ENCODE results near the gene PRXL2C. TPM values are rescaled to one million over a fixed set of nuclear protein-coding genes. Genes with fewer than 3 reads are reported as not detected.

PRXL2C gene
- total and polyA plus RNA-seq, 7 experiments from 2014 or later: 3.4 to 20.9 (median 5.1) TPM

DNA sequence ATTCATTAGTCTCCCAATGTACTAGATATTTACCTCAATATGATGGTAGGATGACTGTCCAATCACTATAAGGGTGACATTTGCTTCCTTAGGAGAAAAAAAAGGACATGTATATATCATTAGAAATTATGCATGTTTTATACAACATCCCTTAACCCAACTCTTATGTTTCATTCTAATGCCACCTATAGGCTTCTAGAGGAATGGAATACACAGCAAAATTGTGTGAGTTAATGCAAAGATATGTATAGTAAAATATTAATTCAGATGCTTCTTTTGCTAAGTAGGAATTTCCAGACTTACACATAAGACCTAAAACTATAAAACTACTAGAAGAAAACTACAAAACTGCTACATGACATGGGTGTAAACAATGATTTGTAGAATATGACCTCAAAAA is 3.5 kb downstream of the PRXL2C start:
- H3K4me1 Mint-ChIP-seq: peaks cover 0 to 29% (median 19%) of the 10 kb centered on the region in 7 donors
- H3K4me3 ChIP-seq (ENCODE audit: low read length): no peak overlapping the region
- ChIA-PET CTCF (no interaction called here), POLR2A (no interaction called here)
- peaks cover 0 to 6% (median 0%) of the 10 kb centered on the region in 5 donors for H3K27me3 Mint-ChIP-seq
- H3K36me3 ChIP-seq (ENCODE audit: control insufficient read depth in 2 of 3, insufficient read depth in 3 of 3, low read length in 3 of 3): peaks cover 0 to 7% (median 0%) of the 10 kb centered on the region in 3 experiments
- H3K9me3 ChIP-seq (ENCODE audit: control insufficient read depth in 2 of 3, low read length in 3 of 3): no peaks in the 10 kb centered on the region
- H3K27ac ChIP-seq (ENCODE audit: low read depth, low read length): no peak overlapping the region
- H3K4me1 ChIP-seq (ENCODE audit: control insufficient read depth in 2 of 2, insufficient read depth in 2 of 2, low read length in 2 of 2): peaks cover 0 to 14% of the 10 kb centered on the region in 2 donors
- intact Hi-C loops (cut with micrococcal nuclease): loop anchor here (1.0 to 10.0 kb wide), 9 partner anchors 84 to 1603 kb away; partner anchors contain the start of genes TBC1D2 (in 1 of the 2) and ZNF510 (in 1 of the 2)
- peak in 4 of 9 donors; percentile 11 to 20 (median 16) for DNase-seq
- peak overlapping the region in 6 of 9 donors; percentile 30 to 98 (median 87) for H3K27ac Mint-ChIP-seq
- no peaks in the 10 kb centered on the region for H3K9me3 Mint-ChIP-seq
- peaks cover 0 to 20% (median 6%) of the 10 kb centered on the region in 5 donors for H3K36me3 Mint-ChIP-seq
- H3K27me3 ChIP-seq (ENCODE audit: control insufficient read depth in 2 of 2, insufficient read depth in 2 of 2, low read length in 2 of 2): no peaks in the 10 kb centered on the region
- no peak overlapping the region for H3K4me3 Mint-ChIP-seq
- ATAC-seq: no peak

DNA sequence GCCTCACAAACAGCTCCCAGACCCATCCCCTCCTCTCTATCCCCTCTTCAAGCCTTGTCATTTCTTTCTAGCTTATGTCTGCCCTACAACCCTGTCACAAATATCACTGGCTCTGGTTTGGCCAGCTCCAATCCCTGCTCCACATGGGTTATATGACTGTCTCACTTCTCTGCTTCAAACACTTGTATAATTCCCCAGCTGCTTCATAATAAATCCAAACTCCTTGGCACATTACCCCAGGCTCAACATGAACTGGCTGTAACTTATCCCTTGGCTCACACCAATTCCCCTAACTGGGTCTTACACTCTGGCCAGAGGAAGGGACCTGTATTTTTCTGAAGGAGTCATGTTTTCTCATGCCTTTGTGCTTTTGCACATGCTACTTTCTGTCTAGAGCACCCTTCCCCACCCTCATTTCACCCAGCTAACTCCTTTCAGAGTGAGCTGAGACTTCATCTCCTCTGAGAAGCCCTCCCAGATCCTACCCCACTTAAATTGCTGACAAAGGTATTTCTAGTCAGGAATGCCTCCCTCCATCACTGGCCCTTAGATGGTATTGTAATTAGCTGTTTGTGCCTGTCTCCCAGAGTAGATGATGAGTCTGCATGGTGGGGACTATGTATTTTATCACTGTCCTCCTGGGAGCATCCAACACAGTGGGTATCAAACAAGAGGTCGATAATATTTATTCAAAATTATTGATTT is 5.3 kb downstream of the PRXL2C start:
- ATAC-seq (no peak), DNase-seq (no peak)
- Mint-ChIP-seq H3K4me1 (peaks cover 0 to 16% (median 8%) of the 10 kb centered on the region in 7 donors), H3K36me3 (peaks cover 0 to 35% (median 13%) of the 10 kb centered on the region in 5 donors), H3K27ac (no peak overlapping the region), H3K4me3 (no peak overlapping the region), H3K27me3 (no peaks in the 10 kb centered on the region), H3K9me3 (no peaks in the 10 kb centered on the region)
- intact Hi-C loops (cut with micrococcal nuclease): loop anchor here (2.0 to 10.0 kb wide), 7 partner anchors 82 to 1605 kb away; partner anchors contain the start of genes TBC1D2 (in 1 of the 2) and ZNF510 (in 1 of the 2)
- Histone ChIP-seq H3K36me3 (ENCODE audit: control insufficient read depth in 2 of 3, insufficient read depth in 3 of 3, low read length in 3 of 3) (peaks cover 0 to 10% (median 0%) of the 10 kb centered on the region in 3 experiments), H3K27ac (ENCODE audit: low read depth, low read length) (no peak overlapping the region), H3K9me3 (ENCODE audit: control insufficient read depth in 2 of 3, low read length in 3 of 3) (no peaks in the 10 kb centered on the region), H3K27me3 (ENCODE audit: control insufficient read depth in 2 of 2, insufficient read depth in 2 of 2, low read length in 2 of 2) (no peaks in the 10 kb centered on the region), H3K4me3 (ENCODE audit: low read length) (no peak overlapping the region), H3K4me1 (ENCODE audit: control insufficient read depth in 2 of 2, insufficient read depth in 2 of 2, low read length in 2 of 2) (peaks cover 0 to 6% of the 10 kb centered on the region in 2 donors)
- ChIA-PET POLR2A (no interaction called here), CTCF (interaction anchor here (0.7 to 1.0 kb wide), 2 partner anchors 172 to 250 kb away, joined by 3 to 8 read pairs; no protein-coding TSS in a partner anchor)

DNA sequence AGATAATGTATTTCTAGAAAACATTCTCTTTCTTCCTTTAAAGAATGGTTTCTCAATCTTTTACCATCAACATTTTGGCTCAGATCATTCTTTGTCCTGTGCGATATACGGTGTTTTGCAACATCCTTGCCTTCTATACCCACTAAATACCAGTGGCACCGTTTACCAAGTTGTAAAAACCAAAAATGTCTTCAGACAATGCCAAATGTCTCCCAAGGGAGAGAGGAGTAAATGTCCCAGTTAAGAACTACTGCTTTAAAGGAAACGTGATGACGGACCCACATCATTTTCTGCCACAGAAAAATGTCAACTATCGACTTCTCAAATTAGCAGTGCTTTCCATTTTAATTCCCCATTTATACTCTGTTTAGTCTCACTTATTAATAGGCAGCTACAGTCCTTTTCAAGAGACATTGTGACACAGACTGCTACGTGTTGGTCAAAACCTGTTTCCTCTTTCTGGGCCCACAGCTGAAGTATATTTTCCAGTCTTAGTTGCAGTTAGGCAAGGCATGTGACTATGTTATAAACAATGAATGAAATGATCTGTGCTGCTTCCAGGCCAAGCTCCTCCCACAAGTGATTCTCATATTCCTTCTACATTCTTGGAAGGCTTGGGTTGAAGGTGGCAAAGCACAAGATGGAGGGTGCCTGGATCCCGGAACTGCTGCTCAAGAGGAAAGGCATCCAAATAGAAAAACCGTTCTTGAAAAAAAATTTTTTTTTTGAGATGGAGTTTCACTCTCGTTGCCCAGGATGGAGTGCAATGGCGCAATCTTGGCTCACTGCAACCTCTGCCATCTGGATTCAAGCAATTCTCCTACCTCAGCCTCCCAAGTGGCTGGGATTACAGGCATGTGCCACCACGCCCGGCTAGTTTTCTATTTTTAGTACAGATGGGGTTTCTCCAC is 8.8 kb downstream of the PRXL2C start:
- peaks cover 0 to 38% (median 13%) of the 10 kb centered on the region in 5 donors for H3K36me3 Mint-ChIP-seq
- Histone ChIP-seq H3K4me3 (ENCODE audit: low read length) (no peak overlapping the region), H3K27me3 (ENCODE audit: control insufficient read depth in 2 of 2, insufficient read depth in 2 of 2, low read length in 2 of 2) (no peaks in the 10 kb centered on the region), H3K27ac (ENCODE audit: low read depth, low read length) (no peak overlapping the region), H3K36me3 (ENCODE audit: control insufficient read depth in 2 of 3, insufficient read depth in 3 of 3, low read length in 3 of 3) (peaks cover 0 to 18% (median 0%) of the 10 kb centered on the region in 3 experiments), H3K4me1 (ENCODE audit: control insufficient read depth in 2 of 2, insufficient read depth in 2 of 2, low read length in 2 of 2) (no peaks in the 10 kb centered on the region), H3K9me3 (ENCODE audit: control insufficient read depth in 2 of 3, low read length in 3 of 3) (no peaks in the 10 kb centered on the region)
- no peak for DNase-seq
- no peaks in the 10 kb centered on the region for H3K27me3 Mint-ChIP-seq
- intact Hi-C loops (cut with micrococcal nuclease): no loop called here
- ATAC-seq: peak; percentile 84
- H3K27ac Mint-ChIP-seq: no peak overlapping the region
- ChIA-PET POLR2A (no interaction called here), CTCF (no interaction called here)
- no peak overlapping the region for H3K4me3 Mint-ChIP-seq
- H3K4me1 Mint-ChIP-seq: peaks cover 0 to 3% (median 0%) of the 10 kb centered on the region in 7 donors
- H3K9me3 Mint-ChIP-seq: no peaks in the 10 kb centered on the region

DNA sequence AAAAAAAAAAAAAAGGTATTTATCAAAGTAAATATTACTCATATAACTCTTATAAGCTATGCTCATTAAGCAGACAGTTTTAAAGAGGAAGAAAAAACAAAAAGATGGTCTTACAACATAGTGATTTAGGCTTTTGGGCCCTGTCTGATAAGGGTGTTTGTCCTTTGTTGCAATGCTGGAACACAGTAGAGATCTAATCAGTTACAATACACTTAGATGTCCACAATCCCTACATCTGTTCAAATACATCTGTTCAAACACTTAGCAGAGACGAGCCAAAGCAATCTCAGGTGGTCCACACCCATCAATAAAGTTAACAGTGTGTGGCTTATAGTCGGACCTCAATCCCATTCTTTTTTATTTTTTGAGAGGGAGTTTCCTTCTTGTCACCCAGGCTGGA is 11.0 kb downstream of the PRXL2C start:
- H3K4me3 Mint-ChIP-seq: no peak overlapping the region
- Histone ChIP-seq H3K27ac (ENCODE audit: low read depth, low read length) (no peak overlapping the region), H3K4me1 (ENCODE audit: control insufficient read depth in 2 of 2, insufficient read depth in 2 of 2, low read length in 2 of 2) (no peaks in the 10 kb centered on the region), H3K9me3 (ENCODE audit: control insufficient read depth in 2 of 3, low read length in 3 of 3) (no peaks in the 10 kb centered on the region), H3K27me3 (ENCODE audit: control insufficient read depth in 2 of 2, insufficient read depth in 2 of 2, low read length in 2 of 2) (no peaks in the 10 kb centered on the region), H3K36me3 (ENCODE audit: control insufficient read depth in 2 of 3, insufficient read depth in 3 of 3, low read length in 3 of 3) (peaks cover 0 to 10% (median 0%) of the 10 kb centered on the region in 3 experiments), H3K4me3 (ENCODE audit: low read length) (no peak overlapping the region)
- DNase-seq (no peak), ATAC-seq (peak; percentile 24)
- H3K36me3 Mint-ChIP-seq: peaks cover 0 to 28% (median 13%) of the 10 kb centered on the region in 5 donors
- no peaks in the 10 kb centered on the region for H3K9me3 Mint-ChIP-seq
- intact Hi-C loops (cut with micrococcal nuclease): no loop called here
- ChIA-PET CTCF (no interaction called here), POLR2A (no interaction called here)
- H3K4me1 Mint-ChIP-seq: no peaks in the 10 kb centered on the region
- H3K27me3 Mint-ChIP-seq: no peaks in the 10 kb centered on the region
- H3K27ac Mint-ChIP-seq: no peak overlapping the region

DNA sequence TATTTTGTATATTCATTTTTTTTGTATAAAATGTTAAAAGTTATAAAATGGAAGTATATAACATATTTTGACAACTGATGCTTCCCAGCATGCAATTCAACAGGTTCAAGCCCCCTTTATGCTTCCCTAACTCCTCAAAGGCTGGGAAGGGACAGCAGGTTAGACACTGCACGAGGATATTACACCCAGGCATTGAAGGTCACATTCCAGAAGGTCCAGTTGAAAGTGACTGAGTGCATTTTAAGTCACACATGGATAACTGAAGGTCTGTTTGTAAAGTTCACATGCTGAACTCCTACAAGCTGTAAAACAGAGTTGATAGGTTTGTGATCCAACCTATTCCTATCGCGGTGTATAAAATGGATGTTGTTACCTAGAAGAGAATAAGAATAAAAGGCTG is 13.6 kb downstream of the PRXL2C start:
- Histone ChIP-seq H3K9me3 (ENCODE audit: control insufficient read depth in 2 of 3, low read length in 3 of 3) (no peaks in the 10 kb centered on the region), H3K36me3 (ENCODE audit: control insufficient read depth in 2 of 3, insufficient read depth in 3 of 3, low read length in 3 of 3) (peaks cover 0 to 10% (median 0%) of the 10 kb centered on the region in 3 experiments), H3K27ac (ENCODE audit: low read depth, low read length) (no peak overlapping the region), H3K27me3 (ENCODE audit: control insufficient read depth in 2 of 2, insufficient read depth in 2 of 2, low read length in 2 of 2) (no peaks in the 10 kb centered on the region), H3K4me1 (ENCODE audit: control insufficient read depth in 2 of 2, insufficient read depth in 2 of 2, low read length in 2 of 2) (no peaks in the 10 kb centered on the region), H3K4me3 (ENCODE audit: low read length) (no peak overlapping the region)
- ChIA-PET CTCF (no interaction called here), POLR2A (no interaction called here)
- Mint-ChIP-seq H3K4me1 (no peaks in the 10 kb centered on the region), H3K9me3 (no peaks in the 10 kb centered on the region), H3K4me3 (no peak overlapping the region), H3K27ac (no peak overlapping the region), H3K36me3 (peaks cover 0 to 20% (median 9%) of the 10 kb centered on the region in 5 donors), H3K27me3 (peaks cover 0 to 16% (median 8%) of the 10 kb centered on the region in 5 donors)
- ATAC-seq (no peak), DNase-seq (no peak)
- intact Hi-C loops (cut with micrococcal nuclease): no loop called here

DNA sequence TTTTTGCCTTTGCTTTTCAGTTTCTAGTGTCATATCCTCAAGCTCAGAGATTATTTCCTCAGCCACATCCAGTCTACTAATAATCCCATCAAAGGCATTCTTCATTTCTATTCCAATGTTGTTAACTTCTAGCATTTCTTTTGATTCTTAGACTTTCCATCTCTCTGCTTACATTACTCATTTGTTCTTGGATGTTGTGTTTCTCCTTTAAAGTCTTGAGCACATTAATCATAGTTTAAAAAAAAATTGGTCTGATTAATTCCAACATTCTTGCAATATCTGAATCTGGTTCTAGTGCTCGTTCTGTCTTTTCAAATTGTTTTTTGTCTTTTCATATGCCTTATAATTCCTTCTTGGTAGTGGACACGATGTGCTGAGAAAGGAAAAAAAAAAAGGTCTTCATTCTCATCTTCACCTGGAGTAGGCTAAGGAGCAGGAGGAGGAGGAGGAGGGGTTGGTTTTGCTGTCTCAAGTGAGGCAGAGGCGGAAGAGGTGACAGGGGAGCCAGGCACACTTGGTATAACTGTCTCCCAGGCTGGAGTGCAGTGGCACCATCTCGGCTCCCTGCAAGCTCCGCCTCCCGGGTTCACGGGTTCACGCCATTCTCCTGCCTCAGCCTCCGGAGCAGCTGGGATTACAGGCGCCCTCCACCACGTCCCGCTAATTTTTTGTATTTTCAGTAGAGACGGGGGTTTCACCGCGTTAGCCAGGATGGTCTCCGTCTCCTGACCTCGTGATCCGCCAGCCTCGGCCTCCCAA is 16.3 kb downstream of the PRXL2C start:
- ATAC-seq: no peak
- POLR2A ChIA-PET: no interaction called here

More for the DNA sequence above, 16.3 kb downstream of the PRXL2C start:
- Histone ChIP-seq H3K9me3 (ENCODE audit: control insufficient read depth in 2 of 3, low read length in 3 of 3) (no peaks in the 10 kb centered on the region), H3K27me3 (ENCODE audit: control insufficient read depth in 2 of 2, insufficient read depth in 2 of 2, low read length in 2 of 2) (no peaks in the 10 kb centered on the region), H3K4me1 (ENCODE audit: control insufficient read depth in 2 of 2, insufficient read depth in 2 of 2, low read length in 2 of 2) (no peaks in the 10 kb centered on the region), H3K36me3 (ENCODE audit: control insufficient read depth in 2 of 3, insufficient read depth in 3 of 3, low read length in 3 of 3) (peaks cover 0 to 8% (median 0%) of the 10 kb centered on the region in 3 experiments), H3K4me3 (ENCODE audit: low read length) (no peak overlapping the region), H3K27ac (ENCODE audit: low read depth, low read length) (no peak overlapping the region)
- no peaks in the 10 kb centered on the region for H3K4me1 Mint-ChIP-seq
- H3K9me3 Mint-ChIP-seq: no peaks in the 10 kb centered on the region
- peaks cover 0 to 28% (median 8%) of the 10 kb centered on the region in 5 donors for H3K27me3 Mint-ChIP-seq
- H3K36me3 Mint-ChIP-seq: peaks cover 0 to 6% (median 0%) of the 10 kb centered on the region in 5 donors
- H3K27ac Mint-ChIP-seq: no peak overlapping the region
- DNase-seq: no peak
- H3K4me3 Mint-ChIP-seq: no peak overlapping the region
- intact Hi-C loops (cut with micrococcal nuclease): no loop called here
- CTCF ChIA-PET: interaction anchor here (0.6 kb wide), 1 partner anchor 30 kb away, joined by 3 read pairs; no protein-coding TSS in a partner anchor
